C4-2B (cell line): Measurements from ENCODE around the gene FFAR2.
"Not testable (repeated sequence)": the region's sequence is repeated elsewhere in the genome, so short reads cannot be mapped to it uniquely, and the experiment has no call there.

Experiments
- H3K27ac ChIP-seq: fragments of 450-650 bp; 2 replicates; pipeline ENCODE4 v1.5.1; 2017
- ZFX ChIP-seq: fragments of 450-650 bp; IDR thresholded peaks from 2 replicates; pipeline ENCODE4 v1.6.1; 2017
- TF ChIP-seq, protein P1 (sequence below): fragments of 450-650 bp; conservative IDR thresholded peaks from 2 replicates; pipeline ENCODE4 v1.5.1; 2017; ENCODE audit warnings: mild to moderate bottlenecking

The FFAR2 gene

DNA sequence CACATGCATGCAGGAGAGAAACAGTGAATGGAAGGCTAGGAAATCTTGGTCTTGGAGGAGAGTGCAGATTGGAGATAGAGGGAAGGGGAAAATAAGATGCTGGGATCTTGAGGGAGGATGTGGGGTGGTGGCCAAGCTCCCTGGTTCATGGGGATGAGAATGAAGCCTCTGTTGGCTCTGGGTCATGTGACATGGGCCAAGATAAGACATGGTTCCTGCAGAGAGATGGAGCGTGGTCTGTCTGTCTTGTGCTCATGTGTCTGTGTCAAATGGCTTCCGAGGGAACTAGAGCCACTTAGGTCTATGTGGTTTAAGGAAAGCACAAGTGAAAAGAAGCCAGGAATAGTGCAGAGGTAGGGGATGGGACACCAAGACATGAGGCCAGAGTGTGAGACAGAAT lies 30.8 kb upstream of the FFAR2 start:
- no peak overlapping the region for H3K27ac ChIP-seq
- TF ChIP-seq, protein P1, sequence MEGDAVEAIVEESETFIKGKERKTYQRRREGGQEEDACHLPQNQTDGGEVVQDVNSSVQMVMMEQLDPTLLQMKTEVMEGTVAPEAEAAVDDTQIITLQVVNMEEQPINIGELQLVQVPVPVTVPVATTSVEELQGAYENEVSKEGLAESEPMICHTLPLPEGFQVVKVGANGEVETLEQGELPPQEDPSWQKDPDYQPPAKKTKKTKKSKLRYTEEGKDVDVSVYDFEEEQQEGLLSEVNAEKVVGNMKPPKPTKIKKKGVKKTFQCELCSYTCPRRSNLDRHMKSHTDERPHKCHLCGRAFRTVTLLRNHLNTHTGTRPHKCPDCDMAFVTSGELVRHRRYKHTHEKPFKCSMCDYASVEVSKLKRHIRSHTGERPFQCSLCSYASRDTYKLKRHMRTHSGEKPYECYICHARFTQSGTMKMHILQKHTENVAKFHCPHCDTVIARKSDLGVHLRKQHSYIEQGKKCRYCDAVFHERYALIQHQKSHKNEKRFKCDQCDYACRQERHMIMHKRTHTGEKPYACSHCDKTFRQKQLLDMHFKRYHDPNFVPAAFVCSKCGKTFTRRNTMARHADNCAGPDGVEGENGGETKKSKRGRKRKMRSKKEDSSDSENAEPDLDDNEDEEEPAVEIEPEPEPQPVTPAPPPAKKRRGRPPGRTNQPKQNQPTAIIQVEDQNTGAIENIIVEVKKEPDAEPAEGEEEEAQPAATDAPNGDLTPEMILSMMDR = no peak
- TF ChIP-seq ZFX = no peak

DNA sequence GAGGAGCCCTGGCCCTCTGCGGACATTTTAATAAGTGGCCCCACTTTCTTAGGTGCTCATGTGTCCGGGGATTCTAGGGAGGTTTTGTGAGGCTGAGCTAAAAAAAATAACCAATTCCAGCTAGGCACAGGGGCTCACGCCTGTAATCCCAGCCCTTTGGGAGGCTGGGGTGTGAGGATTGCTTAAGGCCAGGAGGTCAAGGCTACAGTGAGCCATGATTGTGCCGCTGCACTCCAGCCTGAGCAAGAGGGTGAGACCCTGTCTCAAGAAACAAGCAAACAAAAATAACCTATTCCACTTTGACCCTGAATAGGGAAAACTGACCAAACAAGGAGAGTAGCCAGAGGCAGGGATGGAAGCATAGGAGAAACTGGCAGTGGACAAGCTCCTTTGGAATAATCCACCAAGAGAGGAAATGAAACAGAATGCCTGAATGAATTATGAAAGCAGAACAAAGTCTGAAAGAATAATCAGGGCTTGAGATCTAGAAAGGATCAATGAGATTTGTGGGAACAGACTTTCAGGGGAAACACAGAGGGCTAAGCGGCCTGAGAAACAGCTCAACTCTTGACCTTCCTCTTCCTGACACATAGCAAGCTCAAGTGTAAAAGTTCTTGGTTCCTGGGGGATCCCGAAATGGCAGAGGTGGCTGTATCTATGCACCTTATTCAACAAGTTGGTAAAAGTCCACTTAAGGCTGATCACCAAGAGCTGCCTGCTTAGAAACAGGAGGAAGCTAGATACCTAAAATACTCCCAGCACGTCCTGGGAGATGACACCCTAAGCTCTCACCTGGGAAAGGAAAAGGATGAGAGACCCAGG lies 30.1 kb upstream of the FFAR2 start:
- no peak for TF ChIP-seq ZFX
- TF ChIP-seq, protein P1 = no peak
- no peak overlapping the region for H3K27ac ChIP-seq

DNA sequence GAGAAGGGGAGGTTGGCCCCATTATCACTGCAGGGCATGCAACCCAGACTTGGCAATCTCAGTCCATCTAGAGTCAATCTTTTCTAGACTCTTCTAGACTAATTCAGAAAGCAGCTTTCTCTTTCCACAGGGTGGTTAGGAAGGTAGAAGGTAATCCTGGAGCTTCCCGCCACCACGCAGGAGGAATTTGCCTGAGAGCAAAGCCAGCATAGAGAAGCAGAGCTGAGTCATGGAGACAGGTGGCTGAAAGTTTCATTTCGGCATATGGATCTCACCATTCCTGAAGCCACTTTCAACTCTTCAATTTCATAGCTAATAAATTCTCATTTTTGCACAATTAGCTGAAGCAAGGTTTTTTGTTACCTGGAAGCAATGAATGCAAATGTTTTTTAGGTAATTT lies 29.0 kb upstream of the FFAR2 start:
- TF ChIP-seq, protein P1 = no peak
- no peak for TF ChIP-seq ZFX

DNA sequence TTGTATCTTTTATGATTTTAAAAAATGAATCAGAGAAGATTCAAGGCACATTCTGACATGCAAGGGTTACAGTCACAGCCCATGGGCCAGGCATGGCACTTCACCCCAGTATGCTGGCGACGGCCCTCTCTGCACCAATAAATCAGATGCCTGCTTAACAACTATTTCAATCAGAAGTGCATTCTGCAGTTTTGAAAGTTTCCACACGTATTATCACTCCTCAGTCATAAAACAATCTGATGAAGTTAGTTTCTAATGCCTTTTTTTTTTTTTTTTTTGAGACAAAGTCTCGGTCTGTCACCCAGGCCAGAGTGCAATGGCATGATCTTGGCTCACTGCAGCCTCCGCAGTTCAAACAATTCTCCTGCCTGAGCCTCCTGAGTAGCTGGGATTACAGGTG lies 28.3 kb upstream of the FFAR2 start:
- no peak overlapping the region for H3K27ac ChIP-seq
- TF ChIP-seq, protein P1 = no peak
- no peak for TF ChIP-seq ZFX

More for the DNA sequence above, 29.0 kb upstream of the FFAR2 start:
- H3K27ac ChIP-seq = no peak overlapping the region

DNA sequence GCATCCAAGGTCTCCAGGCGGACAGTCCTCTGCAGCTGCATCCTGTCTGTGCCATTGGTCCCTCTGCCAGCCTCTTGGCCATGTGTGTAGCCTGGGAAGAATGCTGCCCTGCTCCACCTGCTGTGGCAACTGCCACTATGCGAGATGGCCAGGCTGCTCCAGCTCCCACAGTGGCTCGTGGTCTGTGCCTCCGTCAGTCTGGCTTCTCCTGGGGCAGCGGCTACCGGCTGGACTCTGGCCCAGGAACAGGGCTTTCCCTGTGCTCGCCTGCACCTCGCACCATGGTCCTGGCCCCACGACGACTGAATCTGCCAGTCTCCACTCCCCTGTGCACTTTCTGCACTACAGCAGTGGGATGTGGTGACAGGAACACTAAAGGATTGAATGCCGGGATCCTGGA lies 26.7 kb upstream of the FFAR2 start:
- H3K27ac ChIP-seq = no peak overlapping the region
- no peak for TF ChIP-seq ZFX
- TF ChIP-seq, protein P1 = no peak

DNA sequence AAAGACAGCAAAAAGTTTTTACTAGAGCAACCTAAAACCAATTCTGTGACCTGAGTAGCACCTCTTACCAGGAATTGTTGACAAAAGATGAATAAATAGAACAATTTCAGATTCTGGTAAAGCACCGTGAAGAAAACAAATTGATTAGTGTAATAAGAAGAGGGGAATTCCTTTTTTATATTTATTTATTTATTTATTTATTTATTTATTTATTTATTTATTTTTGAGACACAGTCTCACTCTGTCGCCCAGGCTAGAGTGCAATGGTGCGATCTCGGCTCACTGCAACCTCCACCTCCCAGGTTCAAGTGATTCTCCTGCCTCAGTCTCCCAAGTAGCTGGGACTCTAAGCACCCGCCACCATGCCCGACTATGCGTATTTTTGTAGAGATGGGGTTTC lies 24.7 kb upstream of the FFAR2 start:
- H3K27ac ChIP-seq = not testable (repeated sequence)

DNA sequence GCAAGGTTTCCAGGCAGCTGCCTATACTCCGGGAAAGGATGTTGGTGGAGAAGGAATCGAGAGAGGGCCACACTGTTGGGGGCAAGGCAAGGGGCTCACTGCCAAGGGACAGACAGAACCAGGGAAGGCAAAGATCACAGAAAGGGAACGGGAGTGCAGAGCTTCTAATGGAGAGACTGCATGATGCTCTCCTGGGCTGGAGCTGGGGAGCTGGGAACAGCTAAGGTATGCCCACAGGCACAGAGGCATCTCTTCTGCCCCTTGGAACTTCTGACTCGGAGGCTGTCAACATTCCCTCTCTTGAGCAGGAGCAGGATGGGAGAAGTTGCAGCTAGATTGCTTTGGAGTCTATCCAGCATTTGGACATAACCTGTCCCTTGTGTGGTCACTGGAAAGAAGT lies 22.4 kb upstream of the FFAR2 start:
- TF ChIP-seq, protein P1 = no peak
- TF ChIP-seq ZFX = no peak
- H3K27ac ChIP-seq = no peak overlapping the region; the same call in 1 of the 2 replicates

DNA sequence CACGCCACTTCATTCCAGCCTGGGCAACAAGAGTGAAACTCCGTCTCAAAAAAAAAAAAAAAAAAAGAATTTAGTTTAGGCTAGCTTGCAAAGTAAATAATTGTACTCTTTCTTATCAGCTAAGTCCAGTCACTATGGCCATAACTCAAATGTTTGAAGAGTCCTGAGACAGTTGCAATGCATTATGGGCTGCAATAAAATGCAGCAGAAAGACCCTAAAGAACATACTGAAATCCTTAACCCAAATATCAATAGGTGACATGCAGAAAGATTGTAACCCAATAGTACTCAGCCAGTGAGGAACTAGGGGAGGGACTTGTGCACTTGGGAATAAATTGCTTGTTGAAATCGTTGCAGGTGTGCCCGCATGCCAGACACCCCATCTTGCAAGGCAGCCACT lies 20.9 kb upstream of the FFAR2 start:
- H3K27ac ChIP-seq = no peak overlapping the region
- TF ChIP-seq, protein P1 = no peak
- TF ChIP-seq ZFX = no peak
